K562 (cell line): ENCODE results near the gene USP2.
A peak's percentile ranks its signal among the peaks of the same experiment; 100 is the strongest.

Experiments
- CTCF ChIP-seq, 3 experiments: IDR thresholded peaks in 2 of 3; conservative IDR thresholded peaks in 1 of 3; 2 replicates each; pipeline ENCODE4 v1.5.1; 2011 to 2012; ENCODE audit warnings: low read length in 3 of 3, mild to moderate bottlenecking in 3 of 3, control low read depth in 2 of 3, improper control_type of control experiment in 1 of 3, inconsistent platforms in 1 of 3, low read depth in 1 of 3, mixed read lengths in 1 of 3, moderate library complexity in 1 of 3; ENCODE audit not compliant: insufficient read depth in 2 of 3
- HNRNPK ChIP-seq: fragments of 200-400 bp; formaldehyde crosslinking; IDR thresholded peaks from one replicate; pipeline ENCODE4 v1.6.1; 2018; ENCODE audit warnings: mild to moderate bottlenecking, low read depth, low read length; ENCODE audit not compliant: poor library complexity, severe bottlenecking
- JUNB ChIP-seq: fragments of 450-650 bp; formaldehyde crosslinking; conservative IDR thresholded peaks from 2 replicates; pipeline ENCODE4 v1.4.0; 2020; ENCODE audit warnings: mild to moderate bottlenecking
- RUNX1 ChIP-seq: sonication (generic); IDR thresholded peaks from 2 replicates; pipeline ENCODE4 v1.6.1; 2016; ENCODE audit warnings: antibody characterized with exemption, low read depth
- SMARCA4 ChIP-seq: fragments of 450-650 bp; IDR thresholded peaks from 2 replicates; pipeline ENCODE4 v1.6.1; 2016
- SP2 ChIP-seq: IDR thresholded peaks from 2 replicates; pipeline ENCODE4 v1.6.1; 2011; ENCODE audit warnings: mild to moderate bottlenecking, low read depth, low read length, moderate library complexity; ENCODE audit not compliant: poor library complexity, severe bottlenecking; ENCODE audit errors: extremely low read depth
- TF ChIP-seq, protein P1 (sequence below), 2 experiments: fragments of 450-650 bp in 1 of 2; IDR thresholded peaks; 2 replicates each; pipeline ENCODE4 v1.6.1; 2011 to 2017; ENCODE audit warnings: low read depth in 2 of 2, antibody characterized with exemption in 1 of 2, borderline replicate concordance in 1 of 2, low read length in 1 of 2, mild to moderate bottlenecking in 1 of 2, mixed read lengths in 1 of 2; ENCODE audit not compliant: control insufficient read depth in 1 of 2
- TF ChIP-seq, protein P2 (sequence below): fragments of 250-450 bp; sonication (Bioruptor Pico); IDR thresholded peaks from 2 replicates; pipeline ENCODE4 v1.9.0; 2021; ENCODE audit warnings: mild to moderate bottlenecking, inconsistent platforms

DNA sequence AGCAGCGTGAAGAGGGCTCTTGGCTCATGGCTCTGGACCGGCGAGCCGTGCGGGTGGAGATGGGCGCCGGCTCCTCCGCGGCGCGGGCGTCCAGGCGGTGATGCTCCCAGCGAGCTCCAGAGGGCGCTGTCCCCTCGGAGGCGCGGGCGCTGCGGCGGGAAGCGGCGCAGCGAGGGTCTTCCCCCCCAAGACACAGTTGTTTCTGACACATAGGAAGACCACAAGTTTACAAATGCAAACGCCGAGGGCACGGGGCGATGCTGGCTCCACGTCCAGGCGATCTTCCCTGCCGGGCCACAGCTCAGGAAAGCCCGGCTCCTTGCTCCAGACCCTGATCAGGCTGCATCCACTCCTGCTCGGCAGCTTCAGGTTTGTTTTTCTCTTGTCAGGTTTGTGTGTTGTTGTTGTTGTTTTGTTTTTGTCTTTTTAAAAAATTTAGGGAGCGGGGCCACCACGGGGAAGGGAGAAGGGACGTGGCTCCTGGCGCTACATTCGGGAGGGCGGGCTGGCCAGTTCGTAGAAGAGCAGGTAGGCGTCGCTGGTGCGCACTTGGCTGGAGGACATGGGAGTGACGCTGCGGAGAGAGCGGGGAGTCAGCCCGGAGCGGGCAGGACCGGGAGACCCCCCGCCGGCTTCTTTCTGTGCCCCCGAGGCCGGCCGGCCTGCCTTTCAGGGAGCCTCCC, 25.0 kb downstream of the USP2 start:
- TF ChIP-seq RUNX1, result no peak
- no peak for TF ChIP-seq HNRNPK
- TF ChIP-seq, protein P1, sequence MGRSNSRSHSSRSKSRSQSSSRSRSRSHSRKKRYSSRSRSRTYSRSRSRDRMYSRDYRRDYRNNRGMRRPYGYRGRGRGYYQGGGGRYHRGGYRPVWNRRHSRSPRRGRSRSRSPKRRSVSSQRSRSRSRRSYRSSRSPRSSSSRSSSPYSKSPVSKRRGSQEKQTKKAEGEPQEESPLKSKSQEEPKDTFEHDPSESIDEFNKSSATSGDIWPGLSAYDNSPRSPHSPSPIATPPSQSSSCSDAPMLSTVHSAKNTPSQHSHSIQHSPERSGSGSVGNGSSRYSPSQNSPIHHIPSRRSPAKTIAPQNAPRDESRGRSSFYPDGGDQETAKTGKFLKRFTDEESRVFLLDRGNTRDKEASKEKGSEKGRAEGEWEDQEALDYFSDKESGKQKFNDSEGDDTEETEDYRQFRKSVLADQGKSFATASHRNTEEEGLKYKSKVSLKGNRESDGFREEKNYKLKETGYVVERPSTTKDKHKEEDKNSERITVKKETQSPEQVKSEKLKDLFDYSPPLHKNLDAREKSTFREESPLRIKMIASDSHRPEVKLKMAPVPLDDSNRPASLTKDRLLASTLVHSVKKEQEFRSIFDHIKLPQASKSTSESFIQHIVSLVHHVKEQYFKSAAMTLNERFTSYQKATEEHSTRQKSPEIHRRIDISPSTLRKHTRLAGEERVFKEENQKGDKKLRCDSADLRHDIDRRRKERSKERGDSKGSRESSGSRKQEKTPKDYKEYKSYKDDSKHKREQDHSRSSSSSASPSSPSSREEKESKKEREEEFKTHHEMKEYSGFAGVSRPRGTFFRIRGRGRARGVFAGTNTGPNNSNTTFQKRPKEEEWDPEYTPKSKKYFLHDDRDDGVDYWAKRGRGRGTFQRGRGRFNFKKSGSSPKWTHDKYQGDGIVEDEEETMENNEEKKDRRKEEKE (IDR thresholded peaks at IDR 0.05; ENCODE audit: borderline replicate concordance in 1 of 2, control insufficient read depth in 1 of 2, low read depth in 2 of 2, low read length in 1 of 2), result no peak
- peak; percentile 47; the same call in 1 of the 2 replicates for TF ChIP-seq SMARCA4
- no peak for TF ChIP-seq SP2
- peak; percentile 88 to 97 (median 92) for TF ChIP-seq CTCF (IDR thresholded peaks at IDR 0.05 in 2 of 3, conservative IDR thresholded peaks at IDR 0.05 in 1 of 3; ENCODE audit: insufficient read depth in 2 of 3, low read depth in 1 of 3, low read length in 3 of 3)
- TF ChIP-seq JUNB (CRISPR knock-in tag), result no peak
- TF ChIP-seq, protein P2, sequence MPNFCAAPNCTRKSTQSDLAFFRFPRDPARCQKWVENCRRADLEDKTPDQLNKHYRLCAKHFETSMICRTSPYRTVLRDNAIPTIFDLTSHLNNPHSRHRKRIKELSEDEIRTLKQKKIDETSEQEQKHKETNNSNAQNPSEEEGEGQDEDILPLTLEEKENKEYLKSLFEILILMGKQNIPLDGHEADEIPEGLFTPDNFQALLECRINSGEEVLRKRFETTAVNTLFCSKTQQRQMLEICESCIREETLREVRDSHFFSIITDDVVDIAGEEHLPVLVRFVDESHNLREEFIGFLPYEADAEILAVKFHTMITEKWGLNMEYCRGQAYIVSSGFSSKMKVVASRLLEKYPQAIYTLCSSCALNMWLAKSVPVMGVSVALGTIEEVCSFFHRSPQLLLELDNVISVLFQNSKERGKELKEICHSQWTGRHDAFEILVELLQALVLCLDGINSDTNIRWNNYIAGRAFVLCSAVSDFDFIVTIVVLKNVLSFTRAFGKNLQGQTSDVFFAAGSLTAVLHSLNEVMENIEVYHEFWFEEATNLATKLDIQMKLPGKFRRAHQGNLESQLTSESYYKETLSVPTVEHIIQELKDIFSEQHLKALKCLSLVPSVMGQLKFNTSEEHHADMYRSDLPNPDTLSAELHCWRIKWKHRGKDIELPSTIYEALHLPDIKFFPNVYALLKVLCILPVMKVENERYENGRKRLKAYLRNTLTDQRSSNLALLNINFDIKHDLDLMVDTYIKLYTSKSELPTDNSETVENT (CRISPR knock-in tag), result no peak
